NCI-H2171 (cell line): Measurements from ENCODE around the gene FTCD.

Experiments
- DNase-seq: peaks from one replicate; lab custom pipeline; 2025; lab: John Stamatoyannopoulos, UW

Gene FTCD

DNA sequence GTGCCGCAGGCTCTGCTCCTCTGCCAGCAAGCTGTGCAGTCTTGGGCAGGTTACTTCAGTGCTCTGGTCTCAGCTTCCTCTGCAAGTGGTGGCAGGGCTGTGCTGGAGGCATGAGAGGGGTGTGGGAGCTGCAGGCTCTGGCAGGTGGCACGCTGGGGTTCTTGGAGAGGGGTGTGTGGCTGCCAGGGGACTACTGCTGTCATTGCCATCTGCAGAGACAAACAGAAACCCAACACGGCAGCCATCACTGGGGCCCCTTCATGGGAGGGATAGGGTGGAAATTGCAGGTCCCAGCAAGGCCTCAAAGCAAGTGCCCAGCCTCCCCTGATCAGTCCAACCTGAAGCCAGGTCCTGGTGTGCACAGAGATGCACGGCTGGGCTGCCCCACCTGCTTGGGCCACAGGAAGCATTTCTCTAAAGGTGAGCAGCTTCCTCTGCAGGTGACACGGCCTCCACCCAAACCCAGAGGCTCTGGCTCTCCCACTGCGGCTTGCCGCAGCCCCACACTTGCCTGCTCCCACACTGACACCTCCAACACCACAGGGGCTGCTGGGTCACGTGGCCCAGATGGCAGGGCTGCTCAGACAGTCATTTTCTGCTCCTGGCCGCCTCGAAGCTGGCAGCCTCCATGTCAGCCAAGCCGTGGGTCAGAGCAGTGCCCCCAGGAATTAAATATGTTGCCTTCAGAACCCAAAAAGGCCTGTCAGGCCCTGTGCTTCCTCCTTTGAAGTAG is 61.5 kb downstream of the FTCD start:
- no peak for DNase-seq

DNA sequence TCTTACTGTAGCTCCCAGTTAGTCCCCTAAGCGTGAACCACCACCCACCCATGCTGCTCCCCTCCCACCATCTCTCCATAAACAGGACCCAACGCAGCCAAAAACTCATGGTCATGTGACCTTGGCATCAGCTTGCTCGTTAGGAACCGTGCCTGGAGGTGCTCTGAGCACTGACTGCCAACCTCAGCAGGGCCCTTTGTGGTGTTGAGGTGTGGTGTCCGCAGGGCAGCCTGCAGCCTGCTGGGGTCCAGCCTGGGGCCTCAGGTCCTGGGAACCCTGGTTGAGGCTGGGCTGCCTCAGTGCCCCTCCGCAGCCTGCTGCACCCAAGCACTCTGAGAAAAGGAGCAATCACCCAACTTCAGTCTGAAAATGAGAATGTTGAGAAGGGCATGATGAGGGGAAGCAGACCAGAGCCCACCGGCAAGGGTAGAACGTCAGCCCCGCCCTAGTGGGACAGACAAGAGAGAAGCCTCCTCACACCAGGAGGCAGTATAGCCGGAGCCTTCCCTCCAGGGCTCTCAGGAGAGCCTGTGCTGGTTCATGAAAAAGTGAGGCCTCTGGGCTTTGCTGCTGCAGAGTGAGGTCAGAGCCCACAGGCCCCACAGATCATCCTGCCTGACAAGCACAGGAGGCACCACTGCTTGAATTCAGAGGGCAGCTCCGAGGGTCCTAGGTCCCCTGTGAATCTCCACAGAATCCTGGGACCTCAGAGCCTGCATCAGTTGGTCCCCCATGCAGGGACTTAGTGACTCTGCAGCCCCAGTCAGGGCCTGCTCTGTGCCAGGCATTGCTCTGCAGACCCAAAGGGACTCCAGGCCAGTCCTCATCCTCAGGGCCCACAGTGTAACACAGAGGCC is 62.3 kb downstream of the FTCD start:
- DNase-seq, result no peak

DNA sequence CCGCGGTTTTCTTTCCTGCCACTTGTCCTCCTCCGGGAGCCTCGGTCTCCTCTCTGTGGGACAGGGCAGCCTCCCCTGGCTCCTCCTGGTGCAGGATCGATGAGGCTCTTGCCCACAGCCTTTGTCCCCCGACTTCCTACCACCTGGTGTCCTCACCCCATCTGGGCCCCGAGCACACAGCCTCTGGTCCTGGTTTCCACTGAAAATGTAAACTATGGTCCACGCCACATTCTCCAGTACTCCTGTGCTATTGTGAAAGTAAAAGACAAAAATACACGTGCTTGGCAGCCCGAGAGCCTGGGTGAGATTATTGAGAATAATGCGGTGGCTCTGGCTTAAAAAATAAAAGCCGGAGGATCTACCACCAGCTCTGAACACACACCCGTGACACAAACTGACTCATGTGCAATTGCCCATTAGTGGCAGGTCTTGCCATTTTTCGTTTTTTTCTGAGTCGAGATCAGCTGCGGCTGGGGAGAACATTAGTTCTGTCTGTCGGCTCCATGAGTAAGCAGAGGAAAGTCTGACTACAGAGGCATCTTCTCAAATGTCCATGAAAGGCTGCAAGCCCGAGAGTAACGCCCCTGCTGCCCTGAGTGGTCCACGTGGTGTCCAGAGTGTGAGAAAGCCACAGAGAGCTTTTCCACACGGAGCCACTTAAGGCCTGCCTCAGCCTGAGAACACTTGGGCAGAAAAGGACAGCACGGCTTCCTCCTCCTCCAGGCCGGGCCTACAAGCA is 63.2 kb downstream of the FTCD start:
- DNase-seq, result no peak

DNA sequence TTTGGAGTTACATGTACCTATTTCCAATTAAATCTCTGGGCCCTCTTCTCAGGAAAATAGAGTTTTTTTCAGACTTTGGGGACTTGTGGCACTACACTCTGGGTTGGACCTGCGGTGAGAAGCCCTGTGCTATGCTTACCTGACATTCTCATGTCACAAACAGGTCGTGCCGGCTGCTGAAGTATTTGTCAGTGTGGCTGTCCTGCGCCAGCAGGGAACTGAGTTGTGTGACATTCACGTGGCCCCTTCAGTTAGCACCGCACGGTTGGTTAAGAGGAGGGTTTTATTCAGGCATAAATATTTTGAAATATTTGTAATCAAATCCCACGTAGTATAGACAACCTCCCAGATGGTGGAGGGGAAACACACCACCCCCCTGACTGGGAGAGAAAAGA is 63.8 kb downstream of the FTCD start:
- DNase-seq, result no peak

DNA sequence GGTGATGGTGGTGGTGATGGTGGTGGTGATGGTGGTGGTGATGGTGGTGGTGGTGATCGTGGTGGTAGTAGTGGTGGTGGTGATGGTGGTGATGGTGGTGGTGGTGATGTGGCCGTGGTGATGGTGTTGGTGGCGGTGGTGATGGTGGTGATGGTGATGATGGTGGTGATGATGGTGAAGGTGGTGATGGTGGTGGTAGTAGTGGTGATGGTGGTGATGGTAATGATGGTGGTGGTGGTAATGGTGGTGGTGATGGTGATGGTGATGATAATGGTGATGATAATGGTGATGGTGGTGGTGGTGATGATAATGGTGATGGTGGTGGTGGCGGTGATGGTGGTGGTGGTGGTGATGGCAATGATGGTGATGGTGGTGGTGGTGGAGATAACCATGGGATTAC is 64.3 kb downstream of the FTCD start:
- no peak for DNase-seq

DNA sequence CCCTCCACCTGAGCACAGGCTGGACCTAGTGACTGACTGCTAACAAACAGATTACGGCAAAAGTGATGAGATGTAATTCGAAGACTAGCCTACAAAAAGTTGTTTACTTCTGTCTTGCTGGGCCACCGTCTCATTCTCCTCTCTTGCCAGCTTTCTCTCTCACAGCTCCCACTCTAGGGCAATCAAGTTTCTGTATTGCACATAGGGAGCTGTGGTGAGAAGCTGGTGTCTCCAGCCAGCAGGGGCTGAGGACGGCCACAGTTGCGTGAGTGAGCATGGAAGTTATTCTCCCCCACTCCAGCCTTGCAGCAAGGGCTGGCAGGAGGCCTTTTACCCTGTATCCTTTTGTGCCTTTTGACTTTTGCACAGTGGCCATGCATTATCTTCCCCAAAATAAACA is 66.1 kb downstream of the FTCD start:
- DNase-seq, result no peak

DNA sequence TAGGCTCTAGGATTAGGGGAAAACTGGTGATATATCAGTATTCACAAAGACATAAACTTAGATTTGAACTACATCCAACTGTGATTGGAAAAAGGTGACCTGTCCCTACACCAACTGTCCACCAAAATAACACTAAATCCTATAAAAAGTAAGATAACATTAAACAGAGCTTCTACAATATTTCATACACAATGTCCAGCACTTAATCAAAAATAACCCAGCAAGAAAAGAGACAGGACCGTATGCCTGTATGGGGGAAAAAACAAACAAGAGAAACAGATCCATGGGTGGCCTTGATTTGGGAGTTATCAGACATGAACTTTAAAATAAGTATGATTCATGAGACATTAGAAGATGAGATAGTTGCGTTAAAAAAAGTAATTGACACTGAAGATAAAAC is 67.2 kb downstream of the FTCD start:
- no peak for DNase-seq

DNA sequence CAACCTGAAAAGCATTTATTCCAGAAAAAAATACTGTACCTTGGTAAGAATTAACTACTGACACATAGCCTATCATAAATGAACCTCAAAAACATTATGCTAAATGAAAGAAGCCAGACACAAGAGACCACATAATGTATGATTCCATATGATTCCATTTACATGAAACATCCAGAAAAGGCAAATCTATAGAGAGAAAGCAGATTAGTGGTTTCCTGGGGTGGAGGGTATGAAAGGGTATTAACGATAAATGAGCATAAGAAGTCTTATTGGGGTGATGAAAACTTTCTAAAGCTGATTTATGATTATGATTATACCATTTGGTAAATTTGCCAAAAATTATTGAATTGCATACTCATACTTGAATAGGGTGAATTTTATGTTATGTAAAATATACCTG is 67.7 kb downstream of the FTCD start:
- no peak for DNase-seq
